Natural killer cell (primary cell): ENCODE results near the gene STN1. TPM values are rescaled to one million over a fixed set of nuclear protein-coding genes. Genes with fewer than 3 reads are reported as not detected.

Experiments used
- ATAC-seq, 3 donors: fragments of 150-1000 bp in 2 of 3; fragments of 200-7000 bp in 1 of 3; cut with Tn5 transposase; 1 replicate in 1 of 3; 2 replicates in 2 of 3; pipeline ENCODE4 v1.10.0; 2021; ENCODE audit warnings: mild to moderate bottlenecking in 2 of 3, moderate library complexity in 2 of 3
- DNase-seq, 2 donors: peaks; one replicate each; pipeline versions ENCODE4 v3.0.0 to v3.0.0-alpha.2; 2013 to 2021; ENCODE audit warnings: mixed read lengths in 1 of 2
- H3K27ac ChIP-seq: one replicate; pipeline ENCODE4 v1.5.1; 2013; ENCODE audit warnings: mild to moderate bottlenecking, low read length
- H3K27me3 ChIP-seq: one replicate; pipeline ENCODE4 v1.6.1; 2013; ENCODE audit warnings: low read length; ENCODE audit not compliant: control insufficient read depth, insufficient read depth
- H3K36me3 ChIP-seq: one replicate; pipeline ENCODE4 v1.6.1; 2013; ENCODE audit warnings: low read length; ENCODE audit not compliant: control insufficient read depth, insufficient read depth
- H3K4me1 ChIP-seq: one replicate; pipeline ENCODE4 v1.6.1; 2013; ENCODE audit warnings: low read length; ENCODE audit not compliant: control insufficient read depth, insufficient read depth
- H3K4me3 ChIP-seq: one replicate; pipeline ENCODE4 v1.5.1; 2013; ENCODE audit warnings: low read length
- H3K9me3 ChIP-seq: one replicate; pipeline ENCODE4 v1.6.1; 2013; ENCODE audit warnings: low read length; ENCODE audit not compliant: control insufficient read depth, insufficient read depth
- H3K27ac Mint-ChIP-seq, 2 donors: one replicate each; pipeline ENCODE4 v1.8.0; 2022; ENCODE audit warnings: mild to moderate bottlenecking in 2 of 2, mixed read lengths in 2 of 2, moderate library complexity in 1 of 2
- H3K27me3 Mint-ChIP-seq, 2 donors: one replicate each; pipeline ENCODE4 v1.8.0; 2022; ENCODE audit warnings: low read depth in 2 of 2, mixed read lengths in 2 of 2
- H3K36me3 Mint-ChIP-seq: one replicate; pipeline ENCODE4 v1.8.0; 2022; ENCODE audit warnings: mixed read lengths
- H3K4me1 Mint-ChIP-seq, 2 donors: one replicate each; pipeline ENCODE4 v1.8.0; 2022; ENCODE audit warnings: mixed read lengths in 2 of 2
- H3K4me3 Mint-ChIP-seq: one replicate; pipeline ENCODE4 v1.8.0; 2022; ENCODE audit warnings: mild to moderate bottlenecking, moderate library complexity, mixed read lengths
- H3K9me3 Mint-ChIP-seq, 2 donors: one replicate each; pipeline ENCODE4 v1.8.0; 2022; ENCODE audit warnings: mixed read lengths in 2 of 2
- whole genome bisulfite sequencing: methylation state at CpG from one replicate; pipeline ENCODE4 v1.1.7; 2013; ENCODE audit warnings: missing lambda C conversion rate; ENCODE audit not compliant: insufficient coverage; 5-methylcytosine and 5-hydroxymethylcytosine counted together
- intact Hi-C: fragments of 100-400 bp; cut with micrococcal nuclease; formaldehyde crosslinking; loops from one replicate; pipeline ENCODE4 v1.14.2; 2022
- total RNA-seq, 4 donors: library from RNA; stranded (reverse); fragments of 120-200 nt in 1 of 4; gene quantifications; one replicate each; pipeline versions ENCODE4 v1.2.3 to v1.2.4, GENCODE V29; 2013 to 2022
- TF ChIP-seq, protein P1 (sequence below): fragments of 200-600 bp; IDR thresholded peaks from one replicate; pipeline ENCODE4 v1.8.0; 2022; ENCODE audit warnings: antibody characterized with exemption

Gene STN1
- total RNA-seq, 3 donors from 2014 or later (not counting 1 experiment from before 2014, with no cell fraction given), result 31.7 to 53.4 (median 34.0) TPM

- no peak overlapping the region for H3K4me3 ChIP-seq
- TF ChIP-seq, protein P1, sequence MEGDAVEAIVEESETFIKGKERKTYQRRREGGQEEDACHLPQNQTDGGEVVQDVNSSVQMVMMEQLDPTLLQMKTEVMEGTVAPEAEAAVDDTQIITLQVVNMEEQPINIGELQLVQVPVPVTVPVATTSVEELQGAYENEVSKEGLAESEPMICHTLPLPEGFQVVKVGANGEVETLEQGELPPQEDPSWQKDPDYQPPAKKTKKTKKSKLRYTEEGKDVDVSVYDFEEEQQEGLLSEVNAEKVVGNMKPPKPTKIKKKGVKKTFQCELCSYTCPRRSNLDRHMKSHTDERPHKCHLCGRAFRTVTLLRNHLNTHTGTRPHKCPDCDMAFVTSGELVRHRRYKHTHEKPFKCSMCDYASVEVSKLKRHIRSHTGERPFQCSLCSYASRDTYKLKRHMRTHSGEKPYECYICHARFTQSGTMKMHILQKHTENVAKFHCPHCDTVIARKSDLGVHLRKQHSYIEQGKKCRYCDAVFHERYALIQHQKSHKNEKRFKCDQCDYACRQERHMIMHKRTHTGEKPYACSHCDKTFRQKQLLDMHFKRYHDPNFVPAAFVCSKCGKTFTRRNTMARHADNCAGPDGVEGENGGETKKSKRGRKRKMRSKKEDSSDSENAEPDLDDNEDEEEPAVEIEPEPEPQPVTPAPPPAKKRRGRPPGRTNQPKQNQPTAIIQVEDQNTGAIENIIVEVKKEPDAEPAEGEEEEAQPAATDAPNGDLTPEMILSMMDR, result no peak
- Mint-ChIP-seq H3K36me3 (no peaks in the 10 kb centered on the region), H3K4me3 (no peak overlapping the region), H3K27me3 (no peaks in the 10 kb centered on the region), H3K9me3 (no peaks in the 10 kb centered on the region), H3K27ac (no peak overlapping the region), H3K4me1 (no peaks in the 10 kb centered on the region)
- H3K27ac ChIP-seq, result no peak overlapping the region
- no peaks in the 10 kb centered on the region for H3K4me1 ChIP-seq
- ATAC-seq (no peak), DNase-seq (no peak)
- WGBS, result 84% methylated on average over 4 of the region's 4 CpGs
- H3K36me3 ChIP-seq, result no peaks in the 10 kb centered on the region
- intact Hi-C loops, result no loop called here
- H3K9me3 ChIP-seq, result no peaks in the 10 kb centered on the region
- H3K27me3 ChIP-seq, result no peaks in the 10 kb centered on the region
Measured at GRCh38 chr10:103933557-103934121, 15.7 kb upstream of the STN1 start.

DNA sequence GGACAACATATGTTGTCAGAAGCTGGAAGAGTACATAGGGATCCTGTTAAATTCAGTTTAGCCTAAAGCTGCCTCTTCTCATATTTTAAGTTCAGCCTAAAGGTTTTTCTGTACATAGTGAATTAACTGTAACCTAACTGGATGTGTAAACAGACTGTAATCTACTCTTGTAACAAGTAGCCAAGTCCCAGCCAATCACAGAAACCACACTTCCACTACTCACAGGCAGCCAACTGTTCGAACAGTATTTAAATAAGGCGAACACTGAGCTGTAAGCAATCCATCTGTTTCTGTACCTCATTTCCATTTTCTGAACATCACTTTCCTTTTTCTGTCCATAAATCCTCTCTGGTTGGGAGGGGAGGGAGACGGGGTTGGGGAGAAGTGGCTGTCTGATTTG is 15.0 kb upstream of the STN1 start:
- Mint-ChIP-seq H3K27me3 (no peaks in the 10 kb centered on the region), H3K36me3 (no peaks in the 10 kb centered on the region), H3K4me1 (no peaks in the 10 kb centered on the region), H3K9me3 (no peaks in the 10 kb centered on the region), H3K4me3 (no peak overlapping the region), H3K27ac (no peak overlapping the region)
- TF ChIP-seq, protein P1, result no peak
- Histone ChIP-seq H3K4me3 (no peak overlapping the region), H3K27ac (no peak overlapping the region), H3K36me3 (no peaks in the 10 kb centered on the region), H3K4me1 (no peaks in the 10 kb centered on the region), H3K9me3 (no peaks in the 10 kb centered on the region), H3K27me3 (no peaks in the 10 kb centered on the region)
- intact Hi-C loops, result no loop called here
- ATAC-seq (no peak), DNase-seq (no peak)
- 86% methylated on average over 2 of the region's 3 CpGs for WGBS

DNA sequence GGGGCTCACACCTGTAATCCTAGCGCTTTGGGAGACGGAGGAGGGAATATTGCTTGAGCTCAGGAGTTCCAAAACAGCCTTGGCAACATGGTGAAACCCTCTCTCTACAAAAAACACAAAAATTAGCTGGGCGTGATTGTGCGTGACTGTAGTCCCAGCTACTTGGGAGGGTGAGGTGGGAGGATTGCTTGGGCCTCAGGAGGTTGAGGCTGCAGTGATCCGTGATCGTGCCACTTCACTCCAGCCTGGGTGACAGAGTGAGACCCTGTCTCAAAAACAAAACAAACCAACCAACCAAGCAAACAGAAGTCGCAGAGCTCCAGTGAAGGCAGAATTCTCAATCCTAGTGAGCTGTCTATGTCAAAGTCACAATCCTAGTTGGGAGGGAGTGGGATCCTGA is 14.3 kb upstream of the STN1 start:
- Histone ChIP-seq H3K27me3 (no peaks in the 10 kb centered on the region), H3K4me3 (no peak overlapping the region), H3K27ac (no peak overlapping the region), H3K9me3 (no peaks in the 10 kb centered on the region), H3K4me1 (no peaks in the 10 kb centered on the region), H3K36me3 (no peaks in the 10 kb centered on the region)
- Mint-ChIP-seq H3K4me1 (no peaks in the 10 kb centered on the region), H3K4me3 (no peak overlapping the region), H3K9me3 (no peaks in the 10 kb centered on the region), H3K27me3 (no peaks in the 10 kb centered on the region), H3K27ac (no peak overlapping the region), H3K36me3 (no peaks in the 10 kb centered on the region)
- no peak for ATAC-seq
- 95% methylated on average over 4 of the region's 7 CpGs for WGBS
- TF ChIP-seq, protein P1, result no peak
- intact Hi-C loops, result no loop called here
- DNase-seq, result no peak

- Histone ChIP-seq H3K27ac (no peak overlapping the region), H3K36me3 (no peaks in the 10 kb centered on the region), H3K4me3 (no peak overlapping the region), H3K4me1 (no peaks in the 10 kb centered on the region), H3K27me3 (no peaks in the 10 kb centered on the region), H3K9me3 (no peaks in the 10 kb centered on the region)
- TF ChIP-seq, protein P1, result no peak
- Mint-ChIP-seq H3K27me3 (no peaks in the 10 kb centered on the region), H3K9me3 (no peaks in the 10 kb centered on the region), H3K36me3 (no peaks in the 10 kb centered on the region), H3K27ac (no peak overlapping the region), H3K4me1 (no peaks in the 10 kb centered on the region), H3K4me3 (no peak overlapping the region)
- WGBS, result 96% methylated on average over 2 of the region's 2 CpGs
- intact Hi-C loops, result no loop called here
- DNase-seq (no peak), ATAC-seq (no peak)
Measured at GRCh38 chr10:103931603-103932002, 13.6 kb upstream of the STN1 start.
